OCI-M2 (cell line): ENCODE data around the gene FSHR.

Source experiments
- DNase-seq: peaks from one replicate; lab custom pipeline; 2025; ENCODE audit not compliant: unreplicated experiment; lab: John Stamatoyannopoulos, UW

FSHR gene

GRCh38 chr2:49154140-49154539 lies at the start of gene FSHR:
Gene FSHR, minus strand, starts transcription at chr2:49154515. Its CDS starts 98 bp downstream, at chr2:49154417.
- DNase-seq: no peak

DNA sequence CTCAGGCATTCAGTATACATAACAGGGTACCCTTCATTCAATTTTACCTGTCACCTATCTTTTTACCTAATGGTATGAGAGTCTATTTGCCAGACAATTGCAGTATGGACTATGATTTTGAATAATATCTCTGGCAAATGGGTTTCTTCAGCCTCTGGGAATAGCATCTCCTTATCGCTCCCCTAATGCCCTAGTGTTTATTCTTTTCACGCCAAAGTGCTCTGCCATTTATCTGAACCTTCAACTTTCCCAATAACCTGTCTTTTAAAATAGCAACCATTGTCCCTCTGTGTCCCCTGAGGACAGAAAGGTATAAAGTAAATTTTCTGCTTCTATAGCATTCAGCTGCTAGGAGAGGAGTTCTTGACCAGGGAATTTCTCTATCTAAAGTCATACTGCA lies 45.0 kb upstream of the FSHR start:
- no peak for DNase-seq

- no peak for DNase-seq
Measured at GRCh38 chr2:49194701-49195100, 40.4 kb upstream of the FSHR start.

GRCh38 chr2:49192036-49192435 lies 37.7 kb upstream of the FSHR start:
- no peak for DNase-seq

DNA sequence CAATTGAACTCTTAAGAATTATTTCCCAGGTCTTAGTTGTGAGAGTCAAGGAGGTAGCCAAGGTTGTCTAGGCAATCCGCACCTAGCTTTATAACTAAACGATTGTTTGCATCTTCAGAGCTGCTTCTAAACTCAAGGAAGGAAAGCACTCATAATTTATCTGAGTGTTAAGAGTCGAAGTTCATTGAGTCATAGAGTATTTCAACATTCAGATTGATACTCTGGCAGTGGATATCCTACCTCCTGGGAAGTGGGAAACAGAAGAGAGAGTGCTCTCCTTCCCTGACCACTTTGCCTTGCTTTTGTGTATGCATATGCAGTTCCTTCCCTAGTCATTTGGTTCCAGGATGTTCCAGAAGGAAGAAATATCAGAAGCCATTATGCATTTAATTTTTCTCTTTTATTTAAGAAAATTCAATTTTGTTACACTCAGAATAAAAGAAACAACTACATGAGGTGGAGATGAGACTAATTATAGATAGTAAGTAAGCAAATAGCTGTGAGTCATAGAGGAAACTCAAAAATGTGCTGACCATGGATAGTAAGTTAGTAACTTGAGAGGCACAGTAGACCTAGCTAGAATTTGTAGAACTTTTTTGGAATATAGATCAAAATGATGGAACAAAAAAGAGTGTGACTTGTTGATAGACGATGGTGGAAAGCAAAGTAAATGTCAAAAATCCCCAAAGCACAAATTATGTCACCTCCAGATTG lies 35.4 kb upstream of the FSHR start:
- DNase-seq: no peak

DNA sequence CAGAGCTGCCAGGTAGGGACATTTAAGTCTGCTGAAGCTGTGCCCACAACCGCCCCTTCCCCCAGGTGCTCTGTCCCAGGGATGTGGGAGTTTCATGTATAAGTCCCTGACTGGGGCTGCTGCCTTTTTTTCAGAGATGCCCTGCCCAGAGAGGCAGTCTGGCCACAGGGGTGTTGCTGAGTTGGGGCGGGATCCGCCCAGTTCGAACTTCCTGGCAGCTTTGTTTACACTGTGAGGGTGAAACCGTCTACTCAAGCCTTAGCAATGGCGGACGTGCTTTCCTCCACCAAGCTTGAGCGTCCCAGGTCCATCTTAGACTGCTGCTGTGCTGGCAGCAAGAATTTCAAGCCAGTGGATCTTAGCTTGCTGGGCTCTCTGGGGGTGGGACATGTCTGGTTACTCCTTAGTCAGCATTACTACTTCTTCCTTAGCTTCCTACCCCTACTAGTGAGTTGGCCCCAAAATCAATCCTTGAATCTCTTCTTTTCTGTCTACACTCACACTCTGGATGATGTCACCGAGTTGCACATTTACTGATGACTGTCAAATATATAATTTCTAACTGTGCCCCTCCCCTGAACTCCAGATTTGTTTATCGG lies 31.8 kb upstream of the FSHR start:
- DNase-seq: no peak

GRCh38 chr2:49178656-49179055 lies 24.3 kb upstream of the FSHR start:
- no peak for DNase-seq

DNA sequence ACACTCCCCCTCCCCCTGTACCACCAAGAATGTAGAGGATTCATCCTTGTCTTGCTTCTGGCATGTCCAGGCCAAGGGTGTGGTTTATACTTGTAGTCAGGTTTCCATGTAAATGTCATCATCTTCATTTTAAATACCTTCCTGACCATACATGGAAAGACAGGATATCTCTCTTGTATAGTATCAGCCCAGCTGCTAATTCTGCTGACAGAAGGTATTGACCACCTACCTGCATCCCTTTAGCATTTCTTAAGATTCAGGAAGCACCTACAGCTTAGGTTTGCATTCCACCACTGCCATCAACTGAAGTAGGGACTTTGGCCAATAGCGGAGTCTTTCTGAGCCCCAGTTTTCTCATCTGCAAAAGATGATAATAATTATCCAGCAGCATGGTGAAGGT lies 22.9 kb upstream of the FSHR start:
- no peak for DNase-seq

- no peak for DNase-seq
Measured at GRCh38 chr2:49175831-49176230, 21.5 kb upstream of the FSHR start.

- no peak for DNase-seq
Measured at GRCh38 chr2:49174750-49175149, 20.4 kb upstream of the FSHR start.

DNA sequence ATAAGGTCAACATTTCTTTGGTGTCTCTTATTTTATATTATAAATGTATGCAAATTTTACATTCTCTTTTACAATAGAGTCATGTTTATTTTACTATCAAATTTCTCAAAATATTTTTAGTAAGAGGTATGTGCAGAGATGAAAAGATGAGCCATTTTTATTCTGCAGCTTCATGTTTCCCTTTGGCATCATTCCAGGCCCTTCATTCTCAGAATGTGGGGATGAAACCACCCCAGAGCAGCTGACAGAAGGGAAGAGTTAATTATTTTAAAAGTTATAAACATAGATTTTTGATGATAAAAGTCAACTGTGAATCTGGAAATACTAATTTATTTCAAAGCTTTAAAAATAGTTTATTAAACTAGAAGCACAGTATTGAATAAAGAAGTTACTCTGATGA lies 12.8 kb upstream of the FSHR start:
- no peak for DNase-seq

DNA sequence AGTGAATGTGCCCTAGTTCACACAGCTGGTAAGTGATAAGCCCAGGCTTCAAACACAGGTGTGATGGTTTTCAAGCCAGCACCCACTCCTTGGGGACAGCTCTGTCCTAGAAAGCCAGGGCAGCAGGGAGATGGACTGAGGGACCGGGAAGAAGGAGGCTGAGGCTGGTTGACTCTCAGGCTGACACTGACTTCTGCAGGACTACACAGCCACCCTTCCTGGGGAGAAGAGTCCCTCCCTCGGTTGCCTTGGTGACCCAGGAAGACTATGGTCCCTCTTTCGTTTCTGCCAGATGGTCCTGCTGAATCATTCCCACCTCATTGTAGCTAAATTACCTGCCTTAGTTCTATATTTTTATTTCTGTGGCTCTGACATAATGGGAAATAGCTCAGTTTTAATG lies 11.3 kb upstream of the FSHR start:
- DNase-seq: no peak

GRCh38 chr2:49164729-49165128 lies 10.4 kb upstream of the FSHR start:
- no peak for DNase-seq

- DNase-seq: no peak
Measured at GRCh38 chr2:49162151-49162550, 7.8 kb upstream of the FSHR start.

GRCh38 chr2:49154891-49155290 lies 576 bp upstream of the FSHR start:
- DNase-seq: no peak

DNA sequence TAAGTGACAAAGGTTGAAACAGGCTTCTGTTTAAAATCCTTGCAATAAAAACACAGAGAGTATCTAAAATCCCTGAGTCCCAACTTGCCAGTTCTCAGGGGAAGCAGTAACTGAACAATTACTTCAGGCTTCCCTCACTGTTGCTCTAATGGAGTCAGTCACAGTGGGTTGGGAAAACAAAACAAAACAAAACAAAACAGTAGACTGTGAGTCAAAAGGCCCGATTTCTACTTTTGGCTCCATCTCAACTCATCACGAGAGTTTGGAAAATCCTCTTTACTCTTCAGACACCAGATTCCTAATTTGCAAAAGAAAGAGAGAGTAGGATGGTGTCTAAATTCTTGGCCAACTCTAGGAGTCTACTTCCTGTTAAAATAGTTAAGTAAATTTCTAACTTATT lies 1.1 kb downstream of the FSHR start:
- DNase-seq: no peak

DNA sequence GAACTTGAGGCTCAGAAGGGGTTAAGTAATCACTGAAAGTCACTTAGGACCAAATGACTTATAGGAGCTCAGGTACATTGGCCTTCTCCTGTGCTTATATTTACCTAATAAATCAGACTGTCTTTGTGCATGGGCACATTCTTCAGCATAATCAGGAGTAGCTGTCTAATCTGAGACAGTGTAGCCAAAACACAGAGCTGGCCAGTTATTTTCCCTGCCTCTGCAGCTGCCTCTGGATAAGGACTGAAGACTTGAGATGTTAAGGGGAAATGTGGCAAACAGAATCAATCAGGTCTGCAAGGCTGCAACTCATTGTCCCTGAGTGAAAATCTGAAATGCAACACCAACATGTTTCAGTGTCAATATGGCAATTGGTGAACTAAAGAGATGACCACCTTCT lies 1.5 kb downstream of the FSHR start:
- DNase-seq: no peak

DNA sequence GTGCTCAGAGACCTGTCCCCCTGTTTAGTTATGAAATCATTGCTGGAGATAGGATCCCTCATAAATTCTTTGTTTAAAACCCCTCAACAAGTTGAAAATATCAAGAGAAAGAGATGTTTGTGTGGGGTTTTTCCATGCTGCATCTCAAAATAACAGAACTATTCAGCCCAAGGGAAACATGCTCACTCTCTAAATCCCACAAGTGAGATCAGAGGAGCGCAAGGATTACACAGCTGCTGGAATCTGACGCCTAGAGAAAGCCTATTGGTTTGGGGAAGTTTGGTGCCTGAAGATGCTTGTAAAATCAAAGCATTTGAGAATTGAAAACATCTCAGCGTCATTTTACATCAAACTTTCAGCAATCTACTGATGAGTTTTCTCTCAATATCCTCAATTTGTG lies 7.9 kb downstream of the FSHR start:
- no peak for DNase-seq

GRCh38 chr2:49131801-49132200 lies 22.5 kb downstream of the FSHR start:
- no peak for DNase-seq

- DNase-seq: no peak
Measured at GRCh38 chr2:49129034-49129433, 25.3 kb downstream of the FSHR start.

DNA sequence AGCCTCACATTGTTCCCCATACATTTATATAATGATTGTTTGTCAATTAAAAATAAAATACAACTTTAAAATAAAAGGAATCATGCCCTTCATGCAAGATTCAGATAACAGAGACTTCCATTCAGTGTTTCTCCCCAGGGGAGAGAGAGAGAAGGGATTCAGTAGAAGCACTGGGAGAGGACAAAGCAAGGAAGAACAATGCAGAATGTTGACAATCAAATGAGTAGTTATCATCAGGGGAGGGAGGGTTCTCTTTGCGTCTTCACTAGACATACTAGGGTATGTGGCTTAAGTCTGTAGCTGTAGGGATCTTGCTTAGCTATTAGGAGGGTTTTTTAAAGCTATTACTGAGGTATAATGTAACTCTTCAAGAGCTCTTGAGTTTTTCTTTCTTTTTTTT lies 30.7 kb downstream of the FSHR start:
- DNase-seq: no peak

DNA sequence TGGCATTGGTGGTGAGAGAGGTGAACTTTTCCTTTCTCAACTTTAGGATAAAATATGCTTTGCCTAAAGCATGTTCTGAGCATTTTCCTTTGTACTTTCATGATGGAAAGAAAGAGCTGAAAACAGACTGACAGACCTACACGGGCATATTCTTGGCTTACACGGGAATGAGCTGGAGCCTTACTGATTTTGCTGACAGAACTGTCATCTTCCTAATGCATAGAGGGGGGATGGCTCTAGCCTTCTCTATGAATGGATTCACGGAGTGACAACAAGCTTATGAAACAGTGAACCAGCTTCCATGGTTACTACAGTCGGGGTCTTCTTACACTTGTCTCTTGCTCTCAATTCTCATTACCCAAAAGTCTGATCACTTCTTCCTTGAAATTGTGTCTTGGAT lies 32.2 kb downstream of the FSHR start:
- no peak for DNase-seq

- DNase-seq: no peak
Measured at GRCh38 chr2:49113046-49113445, 41.3 kb downstream of the FSHR start.
